Stimulated activated naive CD8-positive, alpha-beta T cell treated with anti-CD3 and anti-CD28 coated beads, Interleukin-15, Interleukin-2, amounts not matched to agents 100 ng/mL and 50 ng/mL, for 24 hours (primary cell): ENCODE measurements around the gene C2CD4C.
"Not testable (repeated sequence)": the region's sequence is repeated elsewhere in the genome, so short reads cannot be mapped to it uniquely, and the experiment has no call there.

Source experiments
- H3K27ac Mint-ChIP-seq: one replicate; pipeline ENCODE4 v1.8.0; 2021; ENCODE audit warnings: mild to moderate bottlenecking, mixed read lengths
- H3K27me3 Mint-ChIP-seq: one replicate; pipeline ENCODE4 v1.8.0; 2021; ENCODE audit warnings: mixed read lengths
- H3K36me3 Mint-ChIP-seq: one replicate; pipeline ENCODE4 v1.8.0; 2021; ENCODE audit warnings: low read depth, mixed read lengths
- H3K4me1 Mint-ChIP-seq: one replicate; pipeline ENCODE4 v1.8.0; 2021; ENCODE audit warnings: low read depth, mixed read lengths
- H3K4me3 Mint-ChIP-seq: one replicate; pipeline ENCODE4 v1.8.0; 2021; ENCODE audit warnings: mild to moderate bottlenecking, mixed read lengths
- H3K9me3 Mint-ChIP-seq: one replicate; pipeline ENCODE4 v1.8.0; 2021; ENCODE audit warnings: mixed read lengths

C2CD4C gene

GRCh38 chr19:400976-401865 is 7.7 kb downstream of the C2CD4C start:
- no peaks in the 10 kb centered on the region for H3K4me1 Mint-ChIP-seq
- H3K9me3 Mint-ChIP-seq: no peaks in the 10 kb centered on the region

DNA sequence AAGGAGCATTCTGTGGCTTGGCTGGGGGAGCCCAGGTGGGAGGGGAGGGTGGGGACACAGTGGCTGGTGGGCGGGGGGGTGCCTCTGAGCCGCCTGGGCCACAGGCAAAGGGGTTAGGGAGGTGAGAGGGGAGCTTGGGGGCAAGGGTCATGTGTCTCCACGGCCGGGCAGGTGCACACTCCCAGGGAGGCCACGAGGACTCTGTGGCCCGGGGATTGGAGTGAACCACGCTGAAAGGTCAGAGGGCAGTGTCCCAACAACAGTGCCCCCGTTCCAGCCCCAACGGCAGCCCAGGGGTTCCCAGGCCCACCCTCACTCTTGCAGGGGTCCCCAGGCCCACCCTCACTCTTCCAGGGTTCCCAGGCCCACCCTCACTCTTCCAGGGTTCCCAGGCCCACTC is 9.6 kb downstream of the C2CD4C start:
- peaks cover 5% of the 10 kb centered on the region for H3K27me3 Mint-ChIP-seq
- H3K9me3 Mint-ChIP-seq: peaks cover 6% of the 10 kb centered on the region
- no peak overlapping the region for H3K27ac Mint-ChIP-seq
- H3K4me1 Mint-ChIP-seq: no peaks in the 10 kb centered on the region
- H3K4me3 Mint-ChIP-seq: no peak overlapping the region
- H3K36me3 Mint-ChIP-seq: no peaks in the 10 kb centered on the region

More at GRCh38 chr19:400976-401865, 7.7 kb downstream of the C2CD4C start:
- Mint-ChIP-seq H3K27me3 (peaks cover 12% of the 10 kb centered on the region), H3K27ac (no peak overlapping the region), H3K4me3 (no peak overlapping the region), H3K36me3 (no peaks in the 10 kb centered on the region)

DNA sequence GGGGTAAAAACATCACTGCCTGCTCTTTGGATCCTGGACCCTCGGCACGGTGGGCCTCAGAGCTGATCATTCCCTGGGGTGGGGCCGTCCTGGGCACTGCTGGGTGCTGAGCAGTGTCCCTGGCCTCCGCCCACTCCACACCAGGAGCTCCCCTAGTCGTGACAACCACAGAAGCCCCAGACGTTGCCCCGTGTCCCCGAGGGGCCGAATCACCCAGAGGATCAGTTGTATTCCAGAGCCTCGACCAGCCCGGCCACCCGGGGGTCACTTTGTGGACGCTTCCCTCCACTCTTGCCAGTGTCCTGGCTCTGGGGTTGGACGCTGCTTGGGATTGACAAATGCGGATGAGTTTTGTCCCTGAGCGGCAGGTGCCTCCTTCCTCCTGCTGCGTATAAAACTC is 10.2 kb downstream of the C2CD4C start:
- H3K27me3 Mint-ChIP-seq: peaks cover 5% of the 10 kb centered on the region
- H3K27ac Mint-ChIP-seq: no peak overlapping the region
- H3K4me1 Mint-ChIP-seq: no peaks in the 10 kb centered on the region
- no peaks in the 10 kb centered on the region for H3K36me3 Mint-ChIP-seq
- no peak overlapping the region for H3K4me3 Mint-ChIP-seq
- peaks cover 6% of the 10 kb centered on the region for H3K9me3 Mint-ChIP-seq

DNA sequence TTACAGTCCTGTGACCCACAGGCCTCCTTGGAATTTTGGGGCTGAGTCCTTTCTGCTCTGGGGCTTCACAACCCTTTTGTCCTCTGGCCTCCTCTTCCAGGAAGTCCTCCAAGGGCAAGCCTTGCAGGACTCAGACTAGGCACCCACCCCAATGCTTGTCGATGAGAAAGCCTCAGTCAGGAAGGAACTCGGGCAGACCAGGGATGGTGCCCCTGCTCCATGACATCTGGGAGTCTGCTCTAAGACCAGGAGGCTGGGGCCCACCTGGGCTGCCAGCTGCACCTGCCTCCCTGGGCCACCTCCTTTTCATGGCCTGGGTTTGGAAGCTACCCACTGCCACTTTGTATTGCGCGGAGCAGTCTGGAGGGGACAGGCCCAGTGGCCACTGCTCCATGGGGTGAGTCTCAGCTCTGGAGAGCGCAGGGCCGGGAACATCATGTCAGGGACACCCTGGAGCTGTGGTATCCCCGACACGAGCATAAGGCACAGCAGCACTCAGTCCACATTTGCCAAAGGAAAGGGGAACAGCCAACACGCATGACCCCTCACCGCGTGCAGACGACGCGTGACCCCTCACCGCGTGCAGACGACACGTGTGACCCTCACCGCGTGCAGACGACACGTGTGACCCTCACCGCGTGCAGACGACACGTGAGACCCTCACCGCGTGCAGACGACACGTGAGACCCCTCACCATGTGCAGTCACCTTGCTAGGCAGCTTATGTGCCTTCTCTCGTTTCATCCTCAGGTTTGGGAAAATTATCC is 10.8 kb downstream of the C2CD4C start:
- Mint-ChIP-seq H3K9me3 (peaks cover 6% of the 10 kb centered on the region), H3K27ac (no peak overlapping the region), H3K4me1 (peaks cover 4% of the 10 kb centered on the region), H3K36me3 (no peaks in the 10 kb centered on the region), H3K4me3 (no peak overlapping the region), H3K27me3 (peaks cover 5% of the 10 kb centered on the region)

DNA sequence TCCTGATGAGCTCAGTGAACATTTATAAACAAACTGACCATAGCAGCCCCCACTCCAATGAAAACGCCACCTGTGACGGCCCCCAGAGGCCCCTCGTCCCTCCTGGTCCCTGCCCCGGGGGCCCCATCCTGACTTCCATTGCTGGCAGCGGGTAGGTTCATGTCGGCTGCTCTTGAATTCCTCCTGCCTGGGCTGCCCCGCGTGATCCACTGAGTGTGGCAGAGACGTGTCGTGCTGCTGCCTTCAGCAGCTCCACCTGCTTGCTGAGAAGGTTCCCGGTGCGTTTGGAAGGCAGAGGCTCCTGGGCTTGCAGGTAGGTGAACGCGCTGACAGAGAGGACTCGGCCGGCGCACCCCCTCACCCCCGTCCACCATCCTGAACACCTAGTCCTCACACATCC is 11.6 kb downstream of the C2CD4C start:
- no peak overlapping the region for H3K27ac Mint-ChIP-seq
- peaks cover 6% of the 10 kb centered on the region for H3K9me3 Mint-ChIP-seq
- no peaks in the 10 kb centered on the region for H3K27me3 Mint-ChIP-seq
- no peaks in the 10 kb centered on the region for H3K36me3 Mint-ChIP-seq
- H3K4me1 Mint-ChIP-seq: peaks cover 7% of the 10 kb centered on the region
- no peak overlapping the region for H3K4me3 Mint-ChIP-seq

- H3K9me3 Mint-ChIP-seq: peaks cover 6% of the 10 kb centered on the region
- no peak overlapping the region for H3K27ac Mint-ChIP-seq
- H3K36me3 Mint-ChIP-seq: no peaks in the 10 kb centered on the region
- no peak overlapping the region for H3K4me3 Mint-ChIP-seq
- H3K4me1 Mint-ChIP-seq: peaks cover 7% of the 10 kb centered on the region
- H3K27me3 Mint-ChIP-seq: no peaks in the 10 kb centered on the region
These were observed 13.5 kb downstream of the C2CD4C start for GRCh38 chr19:395467-395866.

GRCh38 chr19:394857-395256 is 14.1 kb downstream of the C2CD4C start:
- not testable (repeated sequence) for H3K27ac Mint-ChIP-seq, H3K9me3 Mint-ChIP-seq, H3K4me3 Mint-ChIP-seq, H3K27me3 Mint-ChIP-seq, H3K36me3 Mint-ChIP-seq, H3K4me1 Mint-ChIP-seq

GRCh38 chr19:393560-393959 is 15.4 kb downstream of the C2CD4C start:
- H3K4me3 Mint-ChIP-seq: peak overlapping the region; percentile 50
- H3K27ac Mint-ChIP-seq: peak overlapping the region; percentile 77
- H3K9me3 Mint-ChIP-seq, H3K4me1 Mint-ChIP-seq, H3K36me3 Mint-ChIP-seq, H3K27me3 Mint-ChIP-seq: not testable (repeated sequence)

GRCh38 chr19:392375-392970 is 16.5 kb downstream of the C2CD4C start:
- Mint-ChIP-seq H3K27me3 (peaks cover 10% of the 10 kb centered on the region), H3K4me3 (no peak overlapping the region), H3K4me1 (peaks cover 7% of the 10 kb centered on the region), H3K9me3 (peaks cover 6% of the 10 kb centered on the region), H3K27ac (no peak overlapping the region), H3K36me3 (no peaks in the 10 kb centered on the region)

DNA sequence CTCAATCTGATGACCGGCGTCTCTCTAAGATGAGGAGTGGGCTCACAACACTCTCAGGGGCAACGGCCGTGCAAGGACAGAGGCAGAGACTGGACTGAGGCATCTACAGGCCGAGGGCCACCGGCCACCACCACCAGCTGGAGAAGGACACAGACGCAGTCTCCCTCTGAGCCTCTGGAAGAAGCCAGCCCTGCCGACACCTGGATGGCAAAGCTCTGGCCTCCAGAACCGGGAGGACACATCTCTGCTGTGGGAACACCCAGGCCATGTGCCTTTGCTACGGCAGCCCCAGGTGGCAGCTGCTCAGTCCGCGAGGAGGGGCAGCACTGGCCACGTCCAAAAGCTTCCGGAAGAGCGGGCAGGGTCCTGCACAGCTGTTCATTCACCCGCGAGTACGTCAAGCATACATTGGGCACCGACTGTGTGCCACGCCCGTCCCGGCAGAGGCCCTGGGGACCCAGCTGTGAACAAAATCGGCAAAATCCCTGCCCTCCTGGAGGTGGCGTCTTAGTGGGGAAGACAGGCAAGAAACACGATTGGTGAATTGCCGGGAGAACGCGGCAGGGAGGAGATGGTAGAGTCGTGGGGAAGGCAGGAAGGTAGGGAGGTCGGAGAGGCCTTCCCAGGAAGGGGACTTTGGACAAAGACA is 17.1 kb downstream of the C2CD4C start:
- H3K4me3 Mint-ChIP-seq: no peak overlapping the region
- H3K9me3 Mint-ChIP-seq: peaks cover 6% of the 10 kb centered on the region
- peaks cover 7% of the 10 kb centered on the region for H3K4me1 Mint-ChIP-seq
- peaks cover 13% of the 10 kb centered on the region for H3K27me3 Mint-ChIP-seq
- no peaks in the 10 kb centered on the region for H3K36me3 Mint-ChIP-seq
- H3K27ac Mint-ChIP-seq: no peak overlapping the region

DNA sequence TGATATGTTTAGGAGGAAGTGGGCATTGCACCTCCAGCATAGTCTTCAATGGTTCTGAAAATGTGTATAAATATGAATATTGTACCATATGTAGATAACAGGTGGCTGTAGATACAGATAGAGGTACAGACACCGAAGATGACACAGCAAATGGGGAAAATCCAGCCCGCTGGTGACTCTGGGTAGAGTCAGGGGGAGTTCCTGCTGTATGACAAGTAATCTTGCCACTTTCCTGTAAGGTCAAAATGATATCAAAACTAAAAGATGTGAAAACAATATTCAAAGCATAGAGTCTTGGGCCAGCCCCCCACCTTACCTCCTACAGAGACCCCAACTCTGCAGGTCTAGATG is 17.8 kb downstream of the C2CD4C start:
- H3K27ac Mint-ChIP-seq: no peak overlapping the region
- no peaks in the 10 kb centered on the region for H3K36me3 Mint-ChIP-seq
- H3K4me1 Mint-ChIP-seq: peaks cover 7% of the 10 kb centered on the region
- peaks cover 20% of the 10 kb centered on the region for H3K27me3 Mint-ChIP-seq
- no peak overlapping the region for H3K4me3 Mint-ChIP-seq
- H3K9me3 Mint-ChIP-seq: peaks cover 6% of the 10 kb centered on the region

- Mint-ChIP-seq H3K36me3 (no peaks in the 10 kb centered on the region), H3K27me3 (peaks cover 25% of the 10 kb centered on the region), H3K4me3 (no peak overlapping the region), H3K4me1 (peaks cover 7% of the 10 kb centered on the region), H3K27ac (no peak overlapping the region), H3K9me3 (peaks cover 3% of the 10 kb centered on the region)
These were observed 18.4 kb downstream of the C2CD4C start for GRCh38 chr19:390386-391206.

DNA sequence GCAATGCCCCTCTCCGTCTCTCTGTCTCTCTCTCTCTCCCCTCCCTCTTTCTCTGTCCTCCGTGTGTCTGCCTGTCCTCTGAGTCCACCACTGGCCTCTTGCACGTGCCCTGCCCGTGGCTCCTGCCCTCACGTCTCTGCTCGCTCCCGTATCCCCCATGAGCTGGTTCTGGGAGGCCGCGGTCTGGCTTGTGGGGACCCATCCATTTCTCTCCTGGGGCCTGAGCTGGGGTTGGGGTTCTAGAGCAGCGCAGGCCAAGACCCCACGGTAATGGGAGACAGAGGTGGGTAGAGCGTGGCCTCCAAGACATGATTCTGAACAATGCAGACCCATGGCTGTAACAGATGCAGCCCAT is 19.0 kb downstream of the C2CD4C start:
- Mint-ChIP-seq H3K36me3 (no peaks in the 10 kb centered on the region), H3K27me3 (peaks cover 32% of the 10 kb centered on the region), H3K4me3 (no peak overlapping the region), H3K27ac (no peak overlapping the region), H3K9me3 (no peaks in the 10 kb centered on the region), H3K4me1 (peaks cover 7% of the 10 kb centered on the region)

- no peak overlapping the region for H3K27ac Mint-ChIP-seq
- H3K4me3 Mint-ChIP-seq: no peak overlapping the region
- no peaks in the 10 kb centered on the region for H3K9me3 Mint-ChIP-seq
- H3K36me3 Mint-ChIP-seq: no peaks in the 10 kb centered on the region
- peaks cover 9% of the 10 kb centered on the region for H3K4me1 Mint-ChIP-seq
- H3K27me3 Mint-ChIP-seq: peaks cover 35% of the 10 kb centered on the region
These were observed 19.6 kb downstream of the C2CD4C start for GRCh38 chr19:389255-389934.
